Thyroid gland (tissue), 4 donors: ENCODE data around the gene PPP1R17. TPM values are rescaled to one million over a fixed set of nuclear protein-coding genes. Genes with fewer than 3 reads are reported as not detected.

Experiments
- DNase-seq, 2 donors: peaks; one replicate each; pipeline ENCODE4 v3.0.0-alpha.2; 2019
- H3K27ac ChIP-seq, 3 donors: fragments of 200-600 bp; sonication (generic); 1 replicate in 2 of 3; 2 replicates in 1 of 3; pipeline ENCODE4 v1.5.1; 2016 to 2019; ENCODE audit warnings: mild to moderate bottlenecking in 1 of 3, moderate library complexity in 1 of 3
- H3K27me3 ChIP-seq: fragments of 200-600 bp; sonication (generic); one replicate; pipeline ENCODE4 v1.5.1; 2019
- H3K36me3 ChIP-seq, 2 donors: fragments of 200-600 bp; sonication (generic); one replicate each; pipeline ENCODE4 v1.5.1; 2016 to 2019
- H3K4me1 ChIP-seq, 2 donors: fragments of 200-600 bp; sonication (generic); one replicate each; pipeline ENCODE4 v1.5.1; 2017 to 2019
- H3K4me3 ChIP-seq, 3 donors: fragments of 200-600 bp; sonication (generic); replicated peaks in 1 of 3; 1 replicate in 2 of 3; 2 replicates in 1 of 3; pipeline ENCODE4 v1.5.1; 2016; ENCODE audit warnings: mild to moderate bottlenecking in 1 of 3
- H3K9me3 ChIP-seq: fragments of 200-600 bp; sonication (generic); one replicate; pipeline ENCODE4 v1.5.1; 2017
- POLR2A ChIP-seq, 2 donors: fragments of 450-650 bp; IDR thresholded peaks; one replicate each; pipeline ENCODE4 v1.6.1; 2017; ENCODE audit warnings: antibody characterized with exemption in 2 of 2, mild to moderate bottlenecking in 2 of 2, moderate library complexity in 1 of 2
- WGBS, 2 donors: methylation state at CpG; one replicate each; pipeline ENCODE4 v1.1.5; 2017; 5-methylcytosine and 5-hydroxymethylcytosine counted together
- intact Hi-C: fragments of 100-400 bp; cut with DNase I; formaldehyde crosslinking; loops from one replicate; pipeline ENCODE4 v1.15.1; 2023
- total RNA-seq, 4 donors: library from RNA; depleted of rRNA; stranded (reverse); fragments of >200 nt; gene quantifications; one replicate each; pipeline ENCODE4 v1.2.3, GENCODE V29; 2016
- TF ChIP-seq, protein P1 (sequence below), 6 experiments: fragments of 200-600 bp in 3 of 6; fragments of 450-650 bp in 3 of 6; sonication (generic) in 3 of 6; IDR thresholded peaks; one replicate each; pipeline ENCODE4 v1.5.1; 2016 to 2019; ENCODE audit warnings: antibody characterized with exemption in 6 of 6, mild to moderate bottlenecking in 2 of 6, inconsistent platforms in 1 of 6, moderate library complexity in 1 of 6

Gene PPP1R17
- total RNA-seq, 4 donors from 2014 or later = not detected

- Histone ChIP-seq H3K27ac (no peak overlapping the region), H3K4me1 (no peaks in the 10 kb centered on the region), H3K36me3 (no peaks in the 10 kb centered on the region), H3K27me3 (no peaks in the 10 kb centered on the region), H3K4me3 (no peak overlapping the region), H3K9me3 (no peaks in the 10 kb centered on the region)
- TF ChIP-seq POLR2A (IDR thresholded peaks at IDR 0.05) = no peak
- TF ChIP-seq, protein P1, sequence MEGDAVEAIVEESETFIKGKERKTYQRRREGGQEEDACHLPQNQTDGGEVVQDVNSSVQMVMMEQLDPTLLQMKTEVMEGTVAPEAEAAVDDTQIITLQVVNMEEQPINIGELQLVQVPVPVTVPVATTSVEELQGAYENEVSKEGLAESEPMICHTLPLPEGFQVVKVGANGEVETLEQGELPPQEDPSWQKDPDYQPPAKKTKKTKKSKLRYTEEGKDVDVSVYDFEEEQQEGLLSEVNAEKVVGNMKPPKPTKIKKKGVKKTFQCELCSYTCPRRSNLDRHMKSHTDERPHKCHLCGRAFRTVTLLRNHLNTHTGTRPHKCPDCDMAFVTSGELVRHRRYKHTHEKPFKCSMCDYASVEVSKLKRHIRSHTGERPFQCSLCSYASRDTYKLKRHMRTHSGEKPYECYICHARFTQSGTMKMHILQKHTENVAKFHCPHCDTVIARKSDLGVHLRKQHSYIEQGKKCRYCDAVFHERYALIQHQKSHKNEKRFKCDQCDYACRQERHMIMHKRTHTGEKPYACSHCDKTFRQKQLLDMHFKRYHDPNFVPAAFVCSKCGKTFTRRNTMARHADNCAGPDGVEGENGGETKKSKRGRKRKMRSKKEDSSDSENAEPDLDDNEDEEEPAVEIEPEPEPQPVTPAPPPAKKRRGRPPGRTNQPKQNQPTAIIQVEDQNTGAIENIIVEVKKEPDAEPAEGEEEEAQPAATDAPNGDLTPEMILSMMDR (IDR thresholded peaks at IDR 0.05) = no peak
- 34 to 43% methylated on average over 3 of the region's 3 CpGs for WGBS, 2 donors
- intact Hi-C loops = no loop called here
- DNase-seq = no peak
These were observed 42.3 kb downstream of the PPP1R17 start for GRCh38 chr7:31729195-31729804.

- DNase-seq = no peak
- no peak overlapping the region for H3K4me3 ChIP-seq
- TF ChIP-seq, protein P1 (IDR thresholded peaks at IDR 0.05) = no peak
- TF ChIP-seq POLR2A (IDR thresholded peaks at IDR 0.05) = no peak
- no peaks in the 10 kb centered on the region for H3K4me1 ChIP-seq
- no peaks in the 10 kb centered on the region for H3K36me3 ChIP-seq
- intact Hi-C loops = loop anchor here (10.0 kb wide), 1 partner anchor 600 kb away; no protein-coding TSS in a partner anchor
- 62 to 66% methylated on average over 5 of the region's 5 CpGs for WGBS, 2 donors
- no peak overlapping the region for H3K27ac ChIP-seq
- no peaks in the 10 kb centered on the region for H3K9me3 ChIP-seq
- H3K27me3 ChIP-seq = no peaks in the 10 kb centered on the region
These were observed 47.4 kb downstream of the PPP1R17 start for GRCh38 chr7:31734456-31734855.

GRCh38 chr7:31735991-31736982 lies 49.3 kb downstream of the PPP1R17 start:
- Histone ChIP-seq H3K27ac (no peak overlapping the region), H3K36me3 (no peaks in the 10 kb centered on the region), H3K27me3 (no peaks in the 10 kb centered on the region), H3K9me3 (no peaks in the 10 kb centered on the region), H3K4me1 (no peaks in the 10 kb centered on the region), H3K4me3 (no peak overlapping the region)
- intact Hi-C loops = loop anchor here (10.0 kb wide), 1 partner anchor 601 kb away; no protein-coding TSS in a partner anchor
- peak; percentile 27 to 49 for DNase-seq
- 46 to 49% methylated on average over 11 of the region's 11 CpGs for WGBS, 2 donors
- TF ChIP-seq, protein P1 (IDR thresholded peaks at IDR 0.05) = peak; percentile 52 to 84 (median 64)
- no peak for TF ChIP-seq POLR2A (IDR thresholded peaks at IDR 0.05)

GRCh38 chr7:31741852-31742251 lies 54.8 kb downstream of the PPP1R17 start:
- WGBS, 2 donors = 68 to 69% methylated on average over 4 of the region's 4 CpGs
- DNase-seq = no peak
- no peak for TF ChIP-seq POLR2A (IDR thresholded peaks at IDR 0.05)
- TF ChIP-seq, protein P1 (IDR thresholded peaks at IDR 0.05) = no peak

More at GRCh38 chr7:31741852-31742251, 54.8 kb downstream of the PPP1R17 start:
- H3K4me3 ChIP-seq = no peak overlapping the region
- H3K4me1 ChIP-seq = no peaks in the 10 kb centered on the region
- H3K36me3 ChIP-seq = no peaks in the 10 kb centered on the region
- intact Hi-C loops = loop anchor here (10.0 kb wide), 1 partner anchor 463 kb away; no protein-coding TSS in a partner anchor
- no peaks in the 10 kb centered on the region for H3K27me3 ChIP-seq
- no peak overlapping the region for H3K27ac ChIP-seq
- no peaks in the 10 kb centered on the region for H3K9me3 ChIP-seq
